CD4-positive, alpha-beta T cell (primary cell): Measurements from ENCODE around the gene ZNF22. TPM values are rescaled to one million over a fixed set of nuclear protein-coding genes. Genes with fewer than 3 reads are reported as not detected.
A peak's percentile ranks its signal among the peaks of the same experiment; 100 is the strongest.

ENCODE experiments used
- ATAC-seq: fragments of 200-7000 bp; cut with Tn5 transposase; one replicate; pipeline ENCODE4 v1.10.0; 2022; ENCODE audit warnings: mild to moderate bottlenecking; ENCODE audit not compliant: poor library complexity
- CTCF ChIA-PET: fragments of 350-600 bp; sonication (Branson Sonifier 250); formaldehyde crosslinking; loops from one replicate; lab custom pipeline; 2021; ENCODE audit warnings: antibody characterized with exemption, inconsistent platforms; lab: Charles Lee
- POLR2A ChIA-PET: fragments of 350-600 bp; sonication (Branson Sonifier 250); formaldehyde crosslinking; loops from one replicate; lab custom pipeline; 2021; ENCODE audit warnings: antibody characterized with exemption, inconsistent platforms; lab: Charles Lee
- DNase-seq, 14 experiments: peaks; one replicate each; pipeline ENCODE4 v3.0.0-alpha.2; 2013 to 2020; ENCODE audit warnings: mixed read lengths in 2 of 14
- H3K27ac ChIP-seq, 2 donors: one replicate each; pipeline versions ENCODE4 v1.5.1 to v1.7.0; 2013; ENCODE audit warnings: low read length in 2 of 2, low read depth in 1 of 2, mild to moderate bottlenecking in 1 of 2
- H3K27me3 ChIP-seq, 2 experiments: 1 replicate in 1 of 2; 2 replicates in 1 of 2; pipeline versions ENCODE4 v1.6.1 to v1.7.0; 2013; ENCODE audit warnings: low read length in 2 of 2, control low read depth in 1 of 2, mild to moderate bottlenecking in 1 of 2, moderate library complexity in 1 of 2; ENCODE audit not compliant: insufficient read depth in 2 of 2, control insufficient read depth in 1 of 2
- H3K36me3 ChIP-seq: one replicate; pipeline ENCODE4 v1.6.1; 2013; ENCODE audit warnings: low read length, control low read depth; ENCODE audit not compliant: insufficient read depth
- H3K4me1 ChIP-seq: one replicate; pipeline ENCODE4 v1.6.1; 2013; ENCODE audit warnings: low read length, control low read depth; ENCODE audit not compliant: insufficient read depth
- H3K4me3 ChIP-seq: one replicate; pipeline ENCODE4 v1.5.1; 2013; ENCODE audit warnings: mild to moderate bottlenecking, low read length, moderate library complexity
- H3K9me3 ChIP-seq, 2 experiments: 1 replicate in 1 of 2; 2 replicates in 1 of 2; pipeline versions ENCODE4 v1.6.1 to v1.7.0; 2013; ENCODE audit warnings: low read length in 2 of 2, mild to moderate bottlenecking in 2 of 2, control low read depth in 1 of 2, moderate library complexity in 1 of 2; ENCODE audit not compliant: control insufficient read depth in 1 of 2, insufficient read depth in 1 of 2
- H3K27ac Mint-ChIP-seq: one replicate; pipeline ENCODE4 v1.8.0; 2020; ENCODE audit warnings: mixed read lengths
- H3K27me3 Mint-ChIP-seq: one replicate; pipeline ENCODE4 v1.8.0; 2021; ENCODE audit warnings: mixed read lengths
- H3K36me3 Mint-ChIP-seq: one replicate; pipeline ENCODE4 v1.8.0; 2021; ENCODE audit warnings: low read depth, mixed read lengths
- H3K4me1 Mint-ChIP-seq: one replicate; pipeline ENCODE4 v1.8.0; 2021; ENCODE audit warnings: low read depth, mixed read lengths
- H3K4me3 Mint-ChIP-seq: one replicate; pipeline ENCODE4 v1.8.0; 2020; ENCODE audit warnings: mild to moderate bottlenecking, mixed read lengths
- H3K9me3 Mint-ChIP-seq: one replicate; pipeline ENCODE4 v1.8.0; 2020; ENCODE audit warnings: mixed read lengths
- CTCF ChIP-seq: fragments of 200-600 bp; IDR thresholded peaks from one replicate; pipeline ENCODE4 v1.8.0; 2022; ENCODE audit warnings: antibody characterized with exemption, mild to moderate bottlenecking
- intact Hi-C, 2 experiments: fragments of 100-400 bp; cut with DNase I in 1 of 2; cut with micrococcal nuclease in 1 of 2; formaldehyde crosslinking; loops; one replicate each; pipeline versions ENCODE4 v1.15.1 to v1.9.0; 2023 to 2025; cut with DNase I, micrococcal nuclease
- total RNA-seq, 174 experiments: library from RNA in 2 of 174; stranded (reverse) in 2 of 174; gene quantifications; one replicate each; pipeline ENCODE4 v1.2.3 and lab custom pipeline; 2021 to 2026

The ZNF22 gene
- total RNA-seq, 2 experiments from 2014 or later: 14.1 to 15.3 TPM

GRCh38 chr10:44995581-44995913, 5.2 kb upstream of the ZNF22 start:
- Mint-ChIP-seq H3K27me3 (no peaks in the 10 kb centered on the region), H3K27ac (peak overlapping the region; percentile 3), H3K9me3 (no peaks in the 10 kb centered on the region), H3K4me3 (no peak overlapping the region), H3K36me3 (no peaks in the 10 kb centered on the region), H3K4me1 (peaks cover 24% of the 10 kb centered on the region)
- no peak for TF ChIP-seq CTCF
- Histone ChIP-seq H3K4me1 (peaks cover 24% of the 10 kb centered on the region), H3K27me3 (no peaks in the 10 kb centered on the region), H3K9me3 (no peaks in the 10 kb centered on the region), H3K36me3 (no peaks in the 10 kb centered on the region), H3K27ac (no peak overlapping the region), H3K4me3 (no peak overlapping the region)
- POLR2A ChIA-PET: interaction anchor here (1.2 kb wide), 1 partner anchor 36 kb away, joined by 3 read pairs; the partner anchor contains the start of gene RASSF4
- ATAC-seq: no peak
- intact Hi-C loops: no loop called here
- peak in 2 of 14 experiments; percentile 15 to 24 for DNase-seq
- CTCF ChIA-PET: no interaction called here

DNA sequence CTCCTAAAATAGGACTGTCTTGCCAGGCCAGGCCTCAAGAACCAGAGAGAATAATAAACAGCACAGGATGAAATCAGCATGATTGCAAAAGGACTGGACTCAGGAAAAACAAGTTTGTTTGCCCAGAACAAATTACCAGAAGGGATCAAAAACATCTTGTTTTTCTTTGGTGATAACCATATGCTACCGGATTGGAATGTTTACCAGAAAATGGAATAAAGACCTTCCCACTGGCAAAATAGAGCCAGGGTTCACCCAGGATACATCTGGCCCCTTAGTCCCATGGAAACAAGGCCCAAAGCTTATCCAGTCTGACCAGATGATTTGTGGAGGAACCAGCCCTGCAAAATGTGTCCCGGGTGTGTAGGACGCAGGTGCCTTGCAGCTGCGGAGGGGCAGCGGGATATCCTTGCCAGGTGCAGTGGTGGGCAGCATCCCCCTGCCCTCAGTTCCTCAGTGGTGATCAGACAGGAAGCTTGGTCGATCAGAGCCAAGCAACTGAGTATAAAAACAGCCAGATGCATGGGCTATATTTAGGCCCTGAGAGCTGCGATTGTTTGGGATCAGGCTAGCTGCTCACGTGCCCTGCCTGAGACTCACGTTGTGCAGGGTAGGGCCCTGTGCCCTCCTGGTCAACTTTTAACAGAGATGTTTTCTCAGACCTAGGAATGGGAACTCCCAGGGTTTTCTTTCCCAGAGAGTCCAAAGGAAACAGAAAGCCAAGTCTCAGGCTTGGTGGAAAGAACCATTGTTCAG, 4.6 kb upstream of the ZNF22 start:
- H3K9me3 Mint-ChIP-seq: no peaks in the 10 kb centered on the region
- intact Hi-C loops: no loop called here
- Histone ChIP-seq H3K4me3 (no peak overlapping the region), H3K4me1 (peaks cover 26% of the 10 kb centered on the region), H3K27me3 (no peaks in the 10 kb centered on the region), H3K36me3 (no peaks in the 10 kb centered on the region), H3K9me3 (no peaks in the 10 kb centered on the region), H3K27ac (no peak overlapping the region)
- H3K27me3 Mint-ChIP-seq: no peaks in the 10 kb centered on the region
- no peak overlapping the region for H3K4me3 Mint-ChIP-seq
- POLR2A ChIA-PET: interaction anchor here (1.2 kb wide), 1 partner anchor 37 kb away, joined by 3 read pairs; the partner anchor contains the start of gene RASSF4
- DNase-seq (no peak), ATAC-seq (no peak)
- H3K4me1 Mint-ChIP-seq: peaks cover 27% of the 10 kb centered on the region
- no peak for TF ChIP-seq CTCF
- peak overlapping the region; percentile 3 for H3K27ac Mint-ChIP-seq
- no peaks in the 10 kb centered on the region for H3K36me3 Mint-ChIP-seq
- CTCF ChIA-PET: no interaction called here

GRCh38 chr10:44997105-44997748, 3.5 kb upstream of the ZNF22 start:
- Mint-ChIP-seq H3K4me3 (no peak overlapping the region), H3K9me3 (no peaks in the 10 kb centered on the region), H3K36me3 (peaks cover 9% of the 10 kb centered on the region), H3K27ac (no peak overlapping the region), H3K4me1 (peaks cover 36% of the 10 kb centered on the region), H3K27me3 (no peaks in the 10 kb centered on the region)
- TF ChIP-seq CTCF: no peak
- H3K27me3 ChIP-seq: no peaks in the 10 kb centered on the region
- no peak overlapping the region for H3K4me3 ChIP-seq
- intact Hi-C loops: no loop called here
- H3K27ac ChIP-seq: no peak overlapping the region
- no peaks in the 10 kb centered on the region for H3K9me3 ChIP-seq
- H3K36me3 ChIP-seq: no peaks in the 10 kb centered on the region
- CTCF ChIA-PET: no interaction called here
- peaks cover 31% of the 10 kb centered on the region for H3K4me1 ChIP-seq
- POLR2A ChIA-PET: no interaction called here
- no peak for ATAC-seq
- DNase-seq: no peak
